Measurements from ENCODE around the gene NRXN2. TPM values are rescaled to one million over a fixed set of nuclear protein-coding genes. Genes with fewer than 3 reads are reported as not detected.
"Not testable (repeated sequence)": the region's sequence is repeated elsewhere in the genome, so short reads cannot be mapped to it uniquely, and the experiment has no call there.

The NRXN2 gene
- total RNA-seq, 1 experiment from 2014 or later, result not detected

DNA sequence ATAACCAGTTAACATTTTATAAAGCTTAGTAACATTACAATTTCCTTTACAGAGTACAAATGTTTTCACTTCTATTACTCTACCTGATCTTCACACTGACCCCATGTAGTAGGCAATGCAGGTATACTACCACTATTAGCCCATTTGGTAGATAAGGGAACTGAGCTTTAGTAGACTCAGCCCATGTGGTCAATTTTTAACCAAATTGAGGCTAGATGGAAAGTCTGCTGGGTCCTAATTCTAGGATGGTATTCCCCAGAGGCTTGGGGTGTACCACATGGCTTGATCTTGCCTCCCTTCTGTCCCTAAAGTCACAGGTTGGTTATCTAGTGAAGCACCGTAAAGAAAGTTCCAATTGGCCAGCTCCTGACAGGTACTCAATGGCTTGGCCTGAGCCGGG is 48.2 kb downstream of the NRXN2 start:
- no peak for DNase-seq (ENCODE audit: low read depth)

DNA sequence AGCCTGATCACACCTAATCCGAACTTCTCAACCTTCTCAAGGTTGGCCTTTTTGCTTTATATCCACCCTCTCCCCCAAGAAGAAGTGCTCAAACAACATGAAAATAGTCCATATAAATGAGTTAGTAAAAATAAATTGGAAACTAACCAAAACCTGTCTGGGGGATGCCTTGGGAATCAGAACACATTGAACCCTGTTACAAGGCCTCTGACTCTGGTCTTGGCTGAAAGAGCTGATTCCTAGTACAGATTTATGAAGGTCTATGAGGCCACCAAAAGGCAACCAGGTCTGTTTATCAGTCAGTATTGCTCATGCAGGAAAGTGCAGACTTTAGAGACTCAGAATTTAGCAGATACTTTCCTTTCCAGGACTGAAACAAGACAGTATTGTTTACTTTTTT is 49.7 kb downstream of the NRXN2 start:
- no peak for DNase-seq (ENCODE audit: low read depth)

DNA sequence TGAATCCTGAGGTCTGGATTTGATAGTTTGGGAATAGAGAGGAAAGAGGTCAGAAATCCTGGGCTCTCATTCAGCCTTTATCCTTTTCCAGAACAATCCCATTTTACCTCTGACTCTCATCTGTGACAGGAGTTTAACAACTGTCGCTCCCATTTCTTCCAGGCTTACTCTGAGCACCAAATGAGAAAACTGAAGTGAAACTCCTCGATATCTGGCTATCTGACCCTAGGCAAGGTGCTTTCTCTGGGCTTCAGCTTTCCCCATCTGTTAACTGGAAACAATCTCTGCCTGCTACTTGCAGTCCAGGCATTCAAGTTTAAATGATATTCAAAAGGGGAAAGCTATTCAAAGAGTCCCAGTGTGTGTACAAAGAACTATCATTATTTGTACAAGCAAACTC is 50.1 kb downstream of the NRXN2 start:
- DNase-seq (ENCODE audit: low read depth), result no peak

DNA sequence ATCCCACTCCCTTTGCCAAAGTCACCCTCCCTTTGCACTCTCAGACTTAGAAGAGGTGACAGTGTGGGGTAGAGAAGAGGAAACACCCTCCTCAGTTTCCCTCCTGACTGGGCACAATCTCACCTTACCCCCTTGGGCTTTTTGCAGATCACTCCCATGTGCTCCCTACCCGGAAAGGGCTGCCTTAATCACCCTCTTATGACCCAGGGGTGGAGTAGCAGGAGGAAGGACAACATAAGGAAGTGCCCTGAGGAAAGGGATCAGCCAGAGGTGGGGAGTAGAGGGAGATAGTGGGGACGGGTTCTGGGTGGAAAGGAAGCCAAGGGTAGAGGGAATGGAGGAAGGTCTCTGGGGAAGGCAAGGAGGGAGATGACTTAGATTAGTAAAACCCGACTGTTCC is 52.0 kb downstream of the NRXN2 start:
- DNase-seq (ENCODE audit: low read depth), result no peak

DNA sequence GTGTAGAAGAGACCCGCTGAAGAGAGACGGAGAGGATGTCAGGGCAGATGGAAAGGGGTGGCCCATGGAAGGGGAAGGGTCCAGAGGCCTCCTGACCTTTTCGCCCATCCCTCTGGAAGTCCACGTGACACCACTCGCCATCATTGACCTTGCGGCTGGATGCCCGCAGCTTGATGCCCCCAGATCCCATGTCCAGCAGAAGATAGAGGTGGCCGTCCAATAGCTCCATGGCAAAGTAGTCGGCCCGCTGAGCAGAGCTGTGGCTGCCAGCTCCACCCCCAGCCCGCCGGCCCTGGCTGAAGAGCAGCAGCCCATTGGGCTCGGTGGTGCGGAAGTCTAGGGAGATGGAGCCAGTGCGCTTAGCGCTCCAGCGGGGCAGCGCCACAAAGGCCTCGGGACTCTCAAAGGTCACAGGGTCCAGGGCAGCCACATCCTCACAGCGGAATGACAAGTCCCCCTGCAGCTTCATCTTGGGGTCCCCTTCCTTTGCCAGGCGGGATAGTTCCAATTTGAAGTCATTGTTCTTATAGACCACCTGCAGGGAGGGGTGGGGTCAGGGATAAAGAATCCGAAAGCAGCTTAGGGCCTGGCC is 55.7 kb downstream of the NRXN2 start:
- no peak for DNase-seq (ENCODE audit: low read depth)

DNA sequence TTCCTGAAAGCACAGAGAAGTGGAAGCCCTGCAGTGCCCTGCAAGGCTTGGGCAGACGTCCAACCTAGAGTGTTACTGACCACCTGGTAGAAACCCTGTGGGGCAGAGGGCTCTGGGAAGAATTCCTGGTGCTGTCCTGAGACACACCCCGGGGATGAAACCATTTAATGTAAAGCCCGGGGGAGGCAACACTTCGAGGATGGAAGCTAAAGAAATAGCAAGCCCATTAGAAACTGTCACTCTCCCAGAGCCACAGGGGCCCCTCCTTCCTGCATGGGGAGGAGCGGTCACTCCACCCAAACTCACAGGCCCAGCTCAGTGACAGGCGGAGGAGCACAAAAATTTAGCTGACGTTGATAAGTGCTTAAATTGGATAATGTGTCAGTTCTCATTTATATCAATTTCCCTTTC is 57.6 kb downstream of the NRXN2 start:
- no peak for DNase-seq (ENCODE audit: low read depth)

DNA sequence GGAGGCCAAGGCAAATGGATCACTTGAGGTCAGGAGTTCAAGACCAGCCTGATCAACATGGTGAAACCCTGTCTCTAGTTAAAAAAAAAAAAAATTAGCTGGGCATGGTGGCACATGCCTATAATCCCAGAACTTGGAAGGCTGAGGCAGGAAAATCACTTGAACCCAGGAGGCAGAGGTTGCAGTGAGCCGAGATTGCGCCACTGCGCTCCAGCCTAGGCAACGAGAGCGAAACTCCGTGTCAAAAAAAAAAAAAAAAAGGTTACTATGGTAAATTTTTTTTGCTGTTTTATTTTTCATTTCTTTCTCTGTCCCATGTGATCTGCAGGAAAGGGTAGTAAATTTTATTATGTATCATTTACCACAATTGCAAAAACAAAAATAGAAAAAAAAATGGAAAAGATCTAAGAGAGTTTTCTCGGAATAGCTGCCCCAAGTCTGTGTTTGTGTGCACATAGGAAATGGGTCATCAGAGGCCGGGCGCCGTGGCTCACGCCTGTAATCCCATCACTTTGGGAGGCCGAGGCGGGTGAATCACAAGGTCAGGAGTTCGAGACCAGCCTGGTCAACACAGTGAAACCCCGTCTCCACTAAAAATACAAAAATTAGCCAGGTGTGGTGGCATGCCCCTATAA is 58.6 kb downstream of the NRXN2 start:
- not testable (repeated sequence) for DNase-seq (ENCODE audit: low read depth)

DNA sequence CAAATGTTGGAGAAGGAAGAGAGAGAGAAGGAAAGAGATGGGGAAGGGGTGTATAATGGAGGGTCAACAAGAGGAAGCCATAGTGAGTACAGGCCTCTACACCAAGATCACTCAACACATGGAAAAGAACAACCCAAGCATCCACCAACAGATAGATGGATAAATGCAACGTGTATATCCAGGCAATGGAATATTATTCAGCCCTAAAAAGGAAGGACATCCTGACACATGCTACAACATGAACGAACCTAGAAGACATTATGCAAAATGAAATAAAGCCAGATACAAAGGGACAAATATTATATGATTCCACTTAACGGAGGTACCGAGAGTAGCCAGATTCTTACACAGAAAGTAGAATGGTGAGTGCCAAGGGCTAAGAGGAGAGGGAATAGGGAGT is 59.3 kb downstream of the NRXN2 start:
- no peak for DNase-seq (ENCODE audit: low read depth)

DNA sequence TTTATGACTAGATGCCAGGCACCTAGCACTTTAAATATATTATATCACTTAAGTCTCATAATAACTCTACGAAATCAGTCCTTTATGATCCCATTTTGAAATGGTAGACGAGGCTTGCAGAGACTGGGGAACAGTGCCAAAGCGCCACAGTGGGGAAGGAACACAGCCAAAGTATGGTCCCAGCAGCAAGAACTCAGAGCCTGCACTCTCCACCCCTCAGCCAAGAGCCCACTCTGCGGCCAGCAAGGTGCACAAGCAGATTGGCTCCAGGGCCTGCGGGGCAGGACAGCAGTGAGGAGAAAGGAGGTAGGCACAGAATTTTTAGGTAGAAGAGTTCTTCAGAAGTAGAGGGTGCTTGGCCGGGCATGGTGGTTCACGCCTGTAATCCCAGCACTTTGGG is 61.4 kb downstream of the NRXN2 start:
- DNase-seq (ENCODE audit: low read depth), result no peak

DNA sequence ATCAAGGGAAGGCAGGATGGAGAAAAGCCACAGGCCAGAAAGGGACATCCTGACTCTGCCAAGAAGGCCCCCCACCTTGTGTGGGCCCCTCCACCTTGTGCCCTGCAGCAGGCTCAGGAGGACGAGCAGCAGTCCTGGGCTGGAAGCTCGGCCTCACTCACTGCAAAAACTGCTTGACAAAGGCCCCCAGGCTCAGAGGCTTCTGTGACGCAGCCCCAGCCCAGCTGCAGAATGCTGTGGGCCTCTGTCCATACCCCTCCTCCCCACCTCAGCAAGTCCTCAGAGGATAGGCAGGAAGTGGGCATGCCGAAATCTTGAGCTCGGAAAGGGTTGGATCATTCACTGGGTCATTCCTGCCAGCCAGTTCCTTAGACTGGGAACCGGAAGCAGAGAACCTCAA is 61.9 kb downstream of the NRXN2 start:
- DNase-seq (ENCODE audit: low read depth), result peak; percentile 58

DNA sequence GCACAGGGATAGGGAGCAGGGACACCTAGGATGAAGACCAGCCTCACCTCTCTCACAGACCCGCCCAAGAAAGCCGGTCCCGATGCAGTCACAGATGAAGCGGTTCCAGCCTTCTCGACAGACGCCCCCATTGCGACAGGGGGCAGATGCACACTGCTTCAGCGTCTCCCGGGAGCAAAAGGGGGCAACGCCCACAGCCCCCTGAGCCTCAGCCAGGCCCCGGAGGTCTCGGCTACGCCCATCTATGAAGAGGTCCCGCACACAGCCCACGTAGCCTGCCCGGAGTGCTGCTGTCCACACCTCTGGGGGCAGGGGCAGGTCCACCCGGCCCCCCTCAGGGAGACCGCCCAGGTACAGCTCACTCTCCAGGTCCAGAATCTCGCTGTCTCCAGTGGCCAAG is 62.3 kb downstream of the NRXN2 start:
- DNase-seq (ENCODE audit: low read depth), result no peak

DNA sequence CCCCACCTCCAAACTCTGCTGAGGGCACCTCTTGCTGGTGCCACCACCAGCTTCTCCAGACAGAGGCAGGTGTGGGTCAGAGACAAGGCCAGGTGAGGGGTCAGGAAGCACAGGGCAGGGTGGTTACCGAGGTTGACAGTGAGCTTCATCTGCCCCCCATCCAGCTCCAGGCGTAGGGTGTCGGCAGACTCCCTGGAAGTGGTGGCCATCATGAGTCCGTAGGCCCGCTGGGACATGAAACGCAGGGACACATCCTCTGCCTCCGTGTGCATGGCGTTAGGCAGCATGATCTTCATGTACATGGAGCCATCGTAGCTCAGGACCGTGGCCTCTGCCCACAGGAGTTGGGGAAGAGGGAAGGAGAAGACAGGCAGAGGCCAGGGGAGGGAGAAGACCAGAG is 62.8 kb downstream of the NRXN2 start:
- no peak for DNase-seq (ENCODE audit: low read depth)

DNA sequence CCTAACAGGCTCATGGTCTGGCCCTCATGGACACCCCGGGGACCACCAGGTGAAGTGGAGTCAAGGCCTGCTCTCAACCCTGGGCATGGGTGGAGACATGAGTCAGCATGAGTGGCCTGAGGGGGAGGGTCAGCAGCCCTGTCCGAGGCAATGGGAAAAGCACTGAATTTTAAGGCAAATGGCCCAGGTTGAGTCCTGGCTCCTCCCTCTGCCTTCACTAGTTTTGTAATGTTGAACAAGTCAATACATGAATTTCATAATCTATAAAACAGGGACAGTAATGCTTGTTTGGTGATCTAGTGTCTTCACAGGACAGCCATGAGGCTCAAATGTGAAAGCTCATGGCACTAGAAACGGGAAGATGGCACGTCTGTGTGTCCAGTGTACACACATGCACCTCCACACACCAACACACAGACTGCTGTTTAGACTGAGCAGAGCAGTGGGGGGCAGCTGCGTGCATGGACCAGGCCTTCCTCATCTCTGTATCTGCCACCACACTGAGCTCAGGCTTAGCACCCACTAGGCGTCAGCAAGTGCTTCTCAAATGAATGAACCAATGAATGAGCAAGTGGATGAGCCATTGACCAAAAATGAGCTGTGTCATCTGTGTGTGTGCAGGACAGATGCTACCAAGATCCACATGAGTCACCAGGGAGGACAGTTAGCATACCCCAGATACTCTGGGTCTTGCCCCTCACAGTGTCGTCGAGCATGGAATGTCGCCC is 63.4 kb downstream of the NRXN2 start:
- DNase-seq (ENCODE audit: low read depth), result peak; percentile 95

DNA sequence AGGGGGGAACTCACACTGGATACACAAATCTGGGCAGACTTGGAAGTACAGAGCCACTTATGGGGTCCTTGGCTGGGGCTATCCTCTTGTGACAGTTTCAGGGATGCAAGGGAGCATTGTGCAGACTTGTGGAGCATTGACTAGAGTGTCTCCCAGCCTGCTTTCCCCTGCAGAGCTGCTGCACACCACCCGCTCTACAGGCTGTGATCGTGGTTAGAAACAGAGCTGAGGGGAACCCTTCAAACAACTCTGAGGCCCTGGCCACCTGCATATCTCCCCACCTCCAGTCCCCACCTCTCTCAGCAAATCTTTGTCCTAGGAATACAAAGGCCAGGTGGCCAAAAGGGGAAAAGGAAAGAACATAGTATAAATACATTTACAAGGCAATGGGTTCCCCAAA is 64.7 kb downstream of the NRXN2 start:
- DNase-seq (ENCODE audit: low read depth), result no peak

DNA sequence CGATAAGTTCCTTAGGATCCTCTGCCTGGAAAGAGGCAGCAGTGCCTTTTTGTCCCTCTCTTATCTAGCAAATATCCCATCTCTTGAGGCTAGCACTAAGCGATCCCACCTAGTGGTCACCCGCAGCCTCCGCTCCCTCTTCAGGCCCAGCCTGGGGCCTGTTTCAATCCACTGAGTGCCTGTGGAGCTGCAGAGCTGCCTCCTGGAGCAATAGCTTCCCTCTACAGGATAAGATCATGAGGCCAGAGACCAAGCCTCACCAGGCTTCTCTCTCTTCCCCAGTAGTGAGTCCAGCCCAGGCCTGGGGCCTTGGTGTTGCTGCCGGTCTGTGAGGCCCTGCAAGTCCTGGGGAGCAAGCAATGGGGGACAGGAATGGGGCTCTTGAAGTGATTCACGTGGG is 66.1 kb downstream of the NRXN2 start:
- DNase-seq (ENCODE audit: low read depth), result no peak

DNA sequence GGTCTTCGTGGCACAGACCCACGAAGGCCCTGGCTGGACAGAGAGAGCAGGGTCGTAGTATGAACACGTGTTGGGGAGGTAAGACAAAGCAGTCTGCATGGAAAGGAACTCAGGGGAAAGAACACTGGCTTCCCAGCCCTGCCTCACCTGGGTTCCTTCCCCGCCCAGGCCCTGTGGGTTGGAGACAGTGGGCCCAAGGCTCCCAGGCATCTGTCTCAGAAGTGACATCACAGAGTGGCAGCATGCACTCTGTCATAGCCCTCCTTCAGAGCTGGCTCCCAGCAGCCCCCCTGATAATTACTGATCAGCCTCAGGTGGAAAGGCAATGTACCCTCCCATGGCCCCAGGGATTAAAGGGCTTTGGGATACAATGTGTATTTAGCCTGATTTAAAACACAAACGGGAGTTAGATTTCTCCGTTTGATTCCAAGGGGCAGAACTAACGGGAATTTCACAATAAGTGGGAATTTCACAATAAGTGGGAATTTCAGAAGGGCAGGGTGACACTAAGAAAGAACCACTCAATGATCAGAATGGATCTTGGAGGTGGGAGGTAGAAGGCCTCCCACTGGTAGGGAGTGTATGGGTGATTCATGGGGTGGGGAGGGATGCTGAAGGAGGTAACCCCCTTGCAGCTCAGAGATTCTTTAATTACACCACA is 66.9 kb downstream of the NRXN2 start:
- no peak for DNase-seq (ENCODE audit: low read depth)

DNA sequence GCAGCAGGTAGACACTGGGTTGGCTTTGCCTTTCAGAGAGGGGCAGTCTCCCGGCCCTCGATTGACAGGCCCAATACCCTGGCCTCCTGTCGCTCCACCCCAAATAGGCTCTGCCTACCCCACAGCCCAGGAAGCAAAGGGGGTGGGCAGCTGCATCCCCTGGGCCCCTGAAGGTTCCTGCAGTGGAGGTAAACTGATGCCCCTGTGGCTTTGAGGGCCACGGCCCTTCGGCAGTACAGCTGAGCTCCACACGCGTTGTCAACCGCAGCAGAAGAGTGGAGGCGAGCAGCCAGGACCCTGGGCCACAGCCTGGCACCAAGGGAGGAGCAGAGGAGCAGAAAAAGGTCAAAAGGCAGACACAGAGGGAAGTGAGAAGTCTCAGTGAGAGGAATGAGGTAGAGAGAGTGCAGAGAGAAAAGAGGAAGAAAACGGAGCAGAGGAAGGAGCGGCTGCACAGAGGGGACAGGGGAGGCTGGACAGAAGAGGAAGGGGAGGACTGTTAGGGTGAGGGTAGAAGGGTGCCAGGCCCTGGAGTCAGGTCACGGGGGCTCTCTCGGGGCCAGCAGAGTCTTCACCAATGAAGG is 67.9 kb downstream of the NRXN2 start:
- no peak for DNase-seq (ENCODE audit: low read depth)

DNA sequence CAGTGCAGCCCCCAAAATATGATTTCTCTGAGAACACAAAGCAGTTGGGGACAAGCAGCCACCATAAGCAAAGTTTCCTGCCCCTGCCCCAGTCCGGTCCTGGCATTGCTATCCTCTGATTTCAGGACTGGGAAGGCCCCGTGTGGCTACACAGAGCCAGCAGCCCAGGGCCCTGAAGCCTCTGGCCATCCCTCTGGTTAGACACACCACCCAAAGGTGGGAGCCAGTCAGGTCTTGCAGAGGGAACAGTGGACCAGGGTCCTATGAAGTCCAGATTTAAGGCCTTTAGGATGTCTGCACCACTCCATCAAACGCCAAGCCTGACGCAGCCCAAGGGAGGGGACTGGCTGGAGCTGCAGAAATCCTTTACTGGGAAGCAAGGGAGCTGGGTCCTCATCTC is 68.6 kb downstream of the NRXN2 start:
- DNase-seq (ENCODE audit: low read depth), result no peak

DNA sequence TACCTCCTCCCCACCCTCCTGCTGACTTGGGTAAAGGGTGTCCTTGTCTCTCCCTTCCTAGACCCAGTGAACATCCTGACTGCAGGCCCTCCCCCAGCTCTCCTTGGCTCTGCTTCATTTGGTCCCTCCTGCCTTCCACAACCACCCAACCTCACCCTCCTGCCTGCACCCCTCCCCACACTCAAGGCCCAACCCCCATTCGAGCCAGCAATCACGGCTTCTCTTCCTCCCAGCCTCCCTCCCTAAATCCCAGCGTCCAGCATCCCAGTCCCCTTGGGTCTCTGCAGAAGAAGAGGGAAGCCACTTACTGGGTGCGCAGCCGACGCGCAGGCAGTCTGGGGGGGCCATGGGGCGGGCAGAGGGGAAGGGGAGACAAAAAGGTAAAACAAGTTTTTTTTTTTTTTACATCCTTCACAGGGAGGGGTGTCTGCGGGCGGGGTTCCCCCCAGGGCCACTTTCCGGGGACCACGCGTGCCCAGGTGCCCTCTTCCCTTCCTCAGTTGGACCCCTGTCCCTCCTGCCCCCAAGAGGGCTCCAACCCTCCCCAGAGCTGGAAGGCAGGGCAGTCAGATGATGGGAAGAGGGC is 69.5 kb downstream of the NRXN2 start:
- DNase-seq (ENCODE audit: low read depth), result no peak

DNA sequence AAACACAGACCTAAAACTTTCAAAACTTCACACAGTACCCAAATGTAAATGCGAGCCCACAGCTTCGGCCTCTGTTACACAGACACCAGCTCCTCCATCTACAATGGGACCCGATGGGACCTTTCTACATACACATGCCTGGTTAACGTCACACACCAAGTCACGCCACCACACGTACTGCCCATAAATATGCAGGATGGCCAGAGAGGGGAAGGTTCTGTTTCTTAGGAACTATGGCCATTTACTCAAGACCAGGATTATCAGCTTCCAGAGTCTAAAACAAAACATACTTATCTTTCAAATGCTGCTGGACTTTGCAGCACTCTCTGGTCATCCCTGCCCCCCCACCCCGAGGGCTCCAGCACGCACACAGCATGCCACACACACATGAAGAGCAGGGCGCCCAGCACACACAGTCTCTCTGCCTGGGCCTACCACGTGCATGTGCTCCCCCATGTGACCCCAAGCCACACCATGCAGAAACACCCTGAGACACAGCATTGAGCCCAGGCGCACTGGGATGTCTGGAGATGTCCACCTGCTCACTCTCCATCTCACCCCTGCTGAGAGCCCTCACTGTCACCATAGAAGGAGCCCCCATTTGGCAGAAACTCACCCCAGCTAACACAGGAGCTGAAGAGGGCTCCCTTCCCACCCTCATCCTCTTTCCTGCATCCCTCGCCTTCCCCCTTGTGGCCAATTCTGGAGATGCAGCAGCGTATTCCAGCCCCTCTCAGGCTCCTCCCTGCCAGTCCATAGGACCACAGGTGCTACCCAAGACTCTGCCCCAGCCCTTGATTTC is 70.2 kb downstream of the NRXN2 start:
- peak; percentile 55 for DNase-seq (ENCODE audit: low read depth)

DNA sequence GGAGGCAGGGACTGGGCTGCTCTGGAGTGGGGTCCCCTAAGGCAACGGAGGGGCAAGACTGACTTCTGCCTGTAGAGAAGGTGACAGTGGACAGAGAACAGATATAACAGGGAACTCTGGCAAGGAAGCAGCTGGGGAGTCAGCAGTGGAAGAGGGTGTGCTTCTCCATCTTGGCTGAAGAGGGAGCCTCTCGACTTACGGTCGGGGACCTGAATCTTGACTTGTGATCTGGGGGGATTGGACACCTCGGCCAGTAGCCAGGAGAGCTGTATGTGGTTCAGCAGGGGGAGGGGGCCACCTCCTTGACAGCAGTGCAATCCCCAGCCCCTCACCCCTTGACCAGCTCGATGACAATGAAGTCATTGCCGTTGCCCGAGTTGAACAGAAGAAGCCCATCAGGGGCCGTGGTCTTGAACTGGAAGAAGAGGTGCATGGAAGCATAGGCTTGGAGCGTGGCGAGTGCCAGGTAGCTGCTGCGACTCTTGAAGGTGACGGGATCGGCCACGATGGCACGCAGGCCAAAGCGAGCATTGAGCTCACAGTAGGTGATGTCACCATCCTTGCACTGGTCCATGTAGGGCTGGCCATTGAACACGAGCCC is 72.0 kb downstream of the NRXN2 start:
- peak; percentile 30 for DNase-seq (ENCODE audit: low read depth)
